Ecto neural progenitor cell (in vitro differentiated cells): ENCODE data around the gene SERPINA5.
"Not testable (repeated sequence)": the region's sequence is repeated elsewhere in the genome, so short reads cannot be mapped to it uniquely, and the experiment has no call there.

ENCODE experiments used
- DNase-seq: peaks from one replicate; pipeline ENCODE4 v3.0.0-alpha.2; 2018; ENCODE audit warnings: low spot score

The SERPINA5 gene

GRCh38 chr14:94601884-94602391 lies 20.7 kb downstream of the SERPINA5 start:
- no peak for DNase-seq

GRCh38 chr14:94602722-94603121 lies 21.5 kb downstream of the SERPINA5 start:
- no peak for DNase-seq

DNA sequence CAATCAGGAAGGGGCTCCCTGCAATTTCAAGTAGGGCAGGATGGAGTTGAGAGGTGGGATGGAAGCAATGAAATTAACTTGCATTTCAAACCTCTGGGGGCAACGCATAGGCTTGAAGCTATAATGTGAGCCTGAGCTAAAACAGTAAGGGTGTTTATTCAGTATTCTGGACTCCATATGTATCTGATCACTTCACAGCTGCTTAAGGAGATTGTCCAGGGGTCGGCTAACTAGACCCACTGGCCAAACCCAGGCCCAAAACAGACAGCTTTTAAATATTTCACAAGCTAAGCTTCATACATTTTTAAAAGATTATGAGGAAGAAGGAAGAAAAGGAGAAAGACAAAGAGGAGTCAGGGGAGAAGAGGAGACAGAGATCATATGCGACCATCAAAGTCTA lies 24.1 kb downstream of the SERPINA5 start:
- DNase-seq, result no peak

- not testable (repeated sequence) for DNase-seq
These were observed 27.7 kb downstream of the SERPINA5 start for GRCh38 chr14:94608966-94609365.

DNA sequence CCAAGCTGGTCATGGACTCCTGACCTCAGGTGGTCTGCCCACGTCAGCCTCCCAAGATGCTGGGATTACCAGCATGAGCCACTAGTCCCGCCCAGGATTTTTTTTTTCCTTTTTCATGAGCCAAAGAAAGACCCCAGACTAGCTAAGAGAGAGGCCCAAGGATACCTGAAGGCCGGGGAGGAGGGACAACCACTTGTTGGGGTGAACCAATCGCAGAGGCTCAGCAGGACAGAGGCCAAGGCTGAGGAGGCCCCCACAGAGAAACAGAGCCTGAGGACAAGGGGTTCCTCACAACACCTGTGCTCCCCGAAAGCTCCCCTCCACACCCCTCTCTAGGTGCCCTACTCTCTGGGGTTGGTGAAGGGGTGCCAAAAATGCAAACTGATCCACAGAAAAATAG lies 30.0 kb downstream of the SERPINA5 start:
- DNase-seq, result no peak

- DNase-seq, result no peak
These were observed 30.9 kb downstream of the SERPINA5 start, which contains the start of gene SERPINA3 for GRCh38 chr14:94612174-94612573. Gene SERPINA3, plus strand, starts transcription at chr14:94612391. Its CDS starts 2,051 bp downstream, at chr14:94614442.

DNA sequence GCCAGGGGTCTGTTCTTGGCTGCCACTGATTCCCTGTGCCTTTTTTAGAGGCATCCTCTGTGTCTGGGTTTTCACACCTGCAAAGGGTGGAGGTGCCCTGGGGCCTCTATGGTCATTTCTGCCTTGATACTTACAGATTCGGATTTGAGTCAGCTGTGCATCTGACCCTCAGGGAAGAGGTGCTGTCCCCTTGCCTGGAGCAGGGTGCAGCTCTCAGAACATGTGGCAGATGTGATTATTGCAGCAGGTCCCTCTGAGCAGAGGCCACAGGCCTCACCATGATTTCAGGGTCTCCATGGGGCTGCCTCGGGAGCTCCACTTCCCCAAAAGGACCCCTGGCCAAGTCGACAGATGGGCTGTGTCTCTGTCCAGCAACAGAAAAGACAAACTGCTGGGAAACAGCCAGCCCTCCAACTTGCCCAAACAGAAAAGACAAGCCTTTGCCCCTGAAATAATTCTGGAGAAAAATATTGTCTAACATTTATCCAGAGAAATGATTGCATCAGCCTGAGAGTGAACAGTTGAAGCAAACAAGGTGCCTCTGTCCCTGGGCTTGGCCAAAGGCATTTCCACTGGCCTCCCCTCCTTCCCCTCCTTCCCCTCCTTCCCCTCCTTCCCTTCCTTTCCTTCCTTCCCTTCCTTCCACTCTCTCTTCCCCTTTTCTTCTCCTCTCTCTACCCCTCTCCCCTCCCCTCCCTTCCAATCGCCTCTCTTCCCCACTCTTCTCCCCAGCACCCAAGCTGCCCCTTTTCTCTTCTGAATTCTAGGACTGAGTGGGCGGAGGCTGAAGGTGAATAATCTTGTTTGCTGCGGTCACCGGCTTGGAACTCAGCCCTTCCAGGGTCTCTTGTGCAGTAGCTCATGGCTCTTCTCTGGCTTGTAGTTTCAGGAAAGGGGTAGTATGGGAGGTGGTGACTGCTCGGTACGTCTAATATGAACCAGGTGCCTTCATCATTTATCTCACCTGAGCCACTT lies 31.6 kb downstream of the SERPINA5 start:
- no peak for DNase-seq

- no peak for DNase-seq
These were observed 32.8 kb downstream of the SERPINA5 start for GRCh38 chr14:94613720-94614644.

DNA sequence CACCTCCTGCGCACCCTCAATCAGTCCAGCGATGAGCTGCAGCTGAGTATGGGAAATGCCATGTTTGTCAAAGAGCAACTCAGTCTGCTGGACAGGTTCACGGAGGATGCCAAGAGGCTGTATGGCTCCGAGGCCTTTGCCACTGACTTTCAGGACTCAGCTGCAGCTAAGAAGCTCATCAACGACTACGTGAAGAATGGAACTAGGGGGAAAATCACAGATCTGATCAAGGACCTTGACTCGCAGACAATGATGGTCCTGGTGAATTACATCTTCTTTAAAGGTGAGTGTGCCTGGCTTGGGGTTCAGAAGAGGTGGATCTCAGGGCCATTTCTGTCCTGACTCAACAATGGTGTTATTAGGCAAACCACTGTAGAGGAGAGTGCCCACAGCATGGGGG lies 33.6 kb downstream of the SERPINA5 start:
- DNase-seq, result no peak

DNA sequence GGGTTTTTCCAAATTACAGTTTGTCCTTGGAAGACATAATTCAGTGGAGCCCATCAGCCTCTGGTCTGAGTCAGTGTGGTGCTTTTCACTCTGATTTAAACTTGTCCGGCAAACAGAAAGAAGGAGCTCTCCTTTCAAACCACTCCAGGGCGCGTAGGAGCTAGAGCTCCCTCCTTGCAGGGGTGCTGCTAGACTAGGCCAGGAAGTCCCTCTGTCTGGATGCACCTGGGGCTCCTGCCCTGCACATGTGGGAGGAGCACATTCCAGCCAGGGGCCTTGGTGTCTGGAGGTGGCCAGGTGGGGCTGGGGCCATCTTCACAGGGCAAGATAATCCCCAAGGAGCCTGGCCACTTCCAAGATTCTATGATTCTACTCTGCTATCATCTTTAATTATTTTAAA lies 34.0 kb downstream of the SERPINA5 start:
- DNase-seq, result no peak

GRCh38 chr14:94615823-94616570 lies 34.8 kb downstream of the SERPINA5 start:
- no peak for DNase-seq

DNA sequence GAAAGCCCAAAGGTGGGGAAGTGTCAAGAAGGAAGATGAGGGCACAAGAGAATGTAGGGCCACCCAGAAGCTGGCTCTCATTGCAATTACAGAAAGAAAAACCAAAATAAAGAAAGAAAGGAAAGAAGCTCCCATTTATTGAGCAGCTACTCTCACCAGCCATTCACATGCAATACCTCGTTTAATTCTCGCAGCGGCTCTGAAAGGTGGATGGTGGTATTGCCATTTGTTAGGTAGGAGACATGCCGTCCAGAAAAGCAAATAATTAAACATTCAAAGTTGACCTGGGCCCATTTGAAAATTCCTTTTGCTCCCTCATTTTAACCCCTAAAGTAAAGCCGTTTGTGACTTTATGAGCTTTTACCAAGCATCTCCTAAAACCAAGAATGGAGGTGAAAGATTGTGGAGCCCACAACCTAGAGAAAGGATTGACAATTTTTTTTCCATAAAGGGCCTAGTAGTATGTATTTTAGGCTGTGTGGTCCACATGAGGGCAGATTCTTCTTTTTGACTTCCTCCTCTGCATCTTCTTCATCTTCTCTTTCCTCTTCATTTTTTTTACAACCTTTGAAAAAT lies 36.2 kb downstream of the SERPINA5 start:
- DNase-seq, result no peak

- no peak for DNase-seq
These were observed 37.0 kb downstream of the SERPINA5 start for GRCh38 chr14:94617988-94618822.

DNA sequence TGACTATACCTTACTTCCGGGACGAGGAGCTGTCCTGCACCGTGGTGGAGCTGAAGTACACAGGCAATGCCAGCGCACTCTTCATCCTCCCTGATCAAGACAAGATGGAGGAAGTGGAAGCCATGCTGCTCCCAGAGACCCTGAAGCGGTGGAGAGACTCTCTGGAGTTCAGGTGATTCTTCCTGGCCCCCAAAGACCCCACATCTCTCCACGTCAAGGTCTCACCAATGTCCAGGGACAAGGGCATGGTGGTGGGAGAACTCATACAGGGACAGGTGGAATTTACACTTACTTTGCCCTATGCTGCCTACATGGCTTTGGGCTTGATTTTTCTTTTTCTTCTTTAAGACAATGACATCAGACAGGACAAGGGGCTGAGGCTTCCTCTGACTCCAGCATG lies 38.1 kb downstream of the SERPINA5 start:
- DNase-seq, result no peak

- no peak for DNase-seq
These were observed 39.4 kb downstream of the SERPINA5 start for GRCh38 chr14:94620597-94620996.

DNA sequence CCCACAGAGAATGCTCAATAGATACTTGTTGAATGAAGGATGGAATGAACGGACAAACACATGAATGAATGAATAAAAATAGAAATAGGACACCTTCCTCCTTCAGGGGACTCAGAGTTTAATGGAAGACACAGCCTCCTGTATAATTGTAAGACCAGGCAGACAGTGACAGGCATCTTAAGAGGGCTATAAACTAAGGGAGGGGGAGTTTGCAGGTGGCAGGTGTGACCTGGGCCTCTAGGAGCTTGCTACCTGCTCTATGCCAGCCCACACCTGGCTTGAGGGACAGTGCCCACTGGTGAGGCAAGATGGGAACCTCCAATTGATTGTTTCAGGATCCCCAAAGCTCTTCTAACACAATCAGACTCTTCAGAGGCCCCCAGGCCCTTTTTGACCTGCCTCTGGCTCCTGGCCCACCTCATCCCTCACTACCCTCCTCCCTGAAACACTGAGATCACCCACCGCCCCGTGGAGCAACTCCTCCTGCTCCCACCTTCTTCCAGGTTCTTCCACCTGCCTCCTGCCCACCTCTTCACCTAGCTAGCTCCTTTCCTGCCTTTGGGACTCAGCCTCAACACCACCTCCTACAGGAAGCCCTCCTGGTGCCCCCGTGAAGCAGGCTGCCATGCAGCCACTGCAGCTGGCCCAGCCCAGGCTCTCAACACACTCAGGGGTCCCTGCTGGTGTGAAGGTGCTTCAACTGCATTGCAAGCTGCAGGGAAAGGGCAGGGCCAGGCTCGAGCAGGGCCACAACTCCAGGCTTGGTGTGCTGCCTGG lies 40.3 kb downstream of the SERPINA5 start:
- no peak for DNase-seq

DNA sequence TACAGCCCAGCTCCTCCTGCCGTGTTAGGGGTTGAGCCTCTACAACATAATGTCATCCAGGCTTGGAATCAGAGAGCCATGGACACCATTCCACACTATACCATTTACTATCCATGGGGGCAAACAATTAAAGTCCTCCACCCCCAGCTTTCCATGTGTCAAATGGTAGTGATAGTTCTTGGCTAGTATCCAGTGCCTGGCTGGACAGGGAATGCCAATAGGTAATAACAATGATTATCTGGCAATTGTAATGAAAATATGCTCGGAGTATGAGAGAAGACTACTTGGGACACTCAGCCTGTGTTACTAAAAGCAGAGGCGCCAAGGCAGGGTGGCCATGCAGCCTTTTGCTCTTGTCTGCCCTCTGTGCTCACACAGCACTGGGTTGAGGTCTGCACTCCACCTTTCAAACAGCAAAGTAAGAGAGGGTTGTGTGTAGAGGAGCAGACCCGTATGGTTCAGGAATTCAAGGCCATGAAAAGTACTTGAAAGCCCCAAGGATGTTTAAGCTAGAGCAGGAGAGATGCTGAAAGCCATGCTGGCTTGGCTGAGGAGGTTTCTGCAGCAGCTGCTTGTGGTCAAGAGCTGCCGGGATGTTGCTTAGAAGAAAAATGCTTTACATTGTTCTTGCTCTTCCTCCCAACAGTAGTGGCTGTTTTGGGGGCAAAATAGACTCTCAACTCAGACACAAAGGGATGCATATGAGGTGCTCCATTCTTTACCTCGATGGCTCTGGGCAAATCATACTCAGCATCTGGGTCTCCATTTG lies 41.6 kb downstream of the SERPINA5 start:
- DNase-seq, result no peak

GRCh38 chr14:94623422-94623809 lies 42.2 kb downstream of the SERPINA5 start:
- no peak for DNase-seq
